Adipocyte (in vitro differentiated cells): ENCODE data around the gene RABEP1.
A peak's percentile ranks its signal among the peaks of the same experiment; 100 is the strongest.

ENCODE experiments used
- DNase-seq: peaks from one replicate; pipeline ENCODE4 v3.0.0-alpha.2; 2015; ENCODE audit warnings: low read depth
- H3K27me3 ChIP-seq: replicated peaks from 2 replicates; pipeline ENCODE4 v1.7.0; 2013; ENCODE audit warnings: mild to moderate bottlenecking, low read length, moderate library complexity; ENCODE audit not compliant: control insufficient read depth, insufficient read depth
- H3K36me3 ChIP-seq: 2 replicates; pipeline ENCODE4 v1.7.0; 2013; ENCODE audit warnings: low read length, mild to moderate bottlenecking, moderate library complexity; ENCODE audit not compliant: control insufficient read depth, insufficient read depth, severe bottlenecking
- H3K4me1 ChIP-seq: 2 replicates; pipeline ENCODE4 v1.7.0; 2013; ENCODE audit warnings: mild to moderate bottlenecking, low read length, moderate library complexity; ENCODE audit not compliant: control insufficient read depth, insufficient read depth
- H3K4me3 ChIP-seq: 2 replicates; pipeline ENCODE4 v1.7.0; 2013; ENCODE audit warnings: mild to moderate bottlenecking, low read length, moderate library complexity
- H3K9ac ChIP-seq: 2 replicates; pipeline ENCODE4 v1.7.0; 2013; ENCODE audit warnings: mild to moderate bottlenecking, low read length, moderate library complexity
- H3K9me3 ChIP-seq: 2 replicates; pipeline ENCODE4 v1.7.0; 2013; ENCODE audit warnings: mild to moderate bottlenecking, low read length, moderate library complexity; ENCODE audit not compliant: control insufficient read depth

The RABEP1 gene

DNA sequence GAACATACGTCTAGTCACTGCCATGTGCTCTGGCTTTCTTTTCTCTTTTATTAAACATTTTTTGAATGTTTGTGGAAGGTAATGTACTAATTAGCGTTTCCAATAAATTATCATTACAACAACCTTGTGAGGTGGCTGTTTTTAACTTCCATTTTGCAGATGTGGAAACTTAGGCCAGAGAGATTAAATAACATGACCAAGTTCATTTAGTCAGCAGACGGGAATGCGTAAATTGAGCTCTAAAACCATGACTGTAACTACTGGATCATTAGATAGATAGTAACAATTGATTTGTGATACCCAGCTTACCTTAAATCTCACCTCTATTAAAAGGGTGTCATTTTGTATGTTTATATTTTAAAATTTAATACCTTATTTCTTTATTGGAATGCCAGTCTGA lies 49.4 kb downstream of the RABEP1 start:
- Histone ChIP-seq H3K9me3 (no peaks in the 10 kb centered on the region), H3K4me3 (no peak overlapping the region), H3K4me1 (peaks cover 7% of the 10 kb centered on the region), H3K9ac (no peak overlapping the region), H3K36me3 (peaks cover 31% of the 10 kb centered on the region), H3K27me3 (no peaks in the 10 kb centered on the region)
- DNase-seq = no peak

- no peak for DNase-seq
- Histone ChIP-seq H3K4me1 (no peaks in the 10 kb centered on the region), H3K27me3 (no peaks in the 10 kb centered on the region), H3K9ac (no peak overlapping the region), H3K36me3 (peaks cover 32% of the 10 kb centered on the region), H3K9me3 (no peaks in the 10 kb centered on the region), H3K4me3 (no peak overlapping the region)
Observed at GRCh38 chr17:5344914-5345313, 62.8 kb downstream of the RABEP1 start.

DNA sequence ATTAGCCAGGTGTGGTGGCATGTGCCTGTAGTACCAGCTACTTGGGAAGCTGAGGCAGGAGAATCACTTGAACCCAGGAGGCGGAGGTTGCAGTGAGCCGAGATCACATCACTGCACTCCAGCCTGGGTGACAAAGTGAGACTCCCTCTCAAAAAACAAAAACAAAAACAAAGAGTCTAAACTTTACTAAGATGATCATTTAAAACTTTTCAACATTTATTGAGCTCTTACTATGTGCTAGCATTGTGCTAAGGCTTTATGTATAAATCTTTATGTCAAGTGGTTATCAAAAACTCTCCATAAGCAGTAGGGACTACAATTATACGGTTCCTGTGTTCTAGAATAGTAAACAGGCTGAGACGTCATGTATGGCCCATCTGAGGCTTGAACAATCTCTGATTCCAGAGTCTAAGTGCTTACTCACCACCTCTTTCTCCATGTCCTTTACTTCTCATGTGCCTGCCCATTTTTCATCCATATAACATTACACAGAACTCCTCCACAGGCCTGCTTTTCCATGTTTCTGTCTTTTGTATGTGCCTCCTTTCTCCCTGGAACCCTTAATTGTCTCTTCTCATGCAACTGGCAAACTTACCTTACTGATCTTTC lies 70.7 kb downstream of the RABEP1 start:
- no peak for DNase-seq
- Histone ChIP-seq H3K9ac (no peak overlapping the region), H3K4me1 (peaks cover 28% of the 10 kb centered on the region), H3K4me3 (no peak overlapping the region), H3K36me3 (peaks cover 52% of the 10 kb centered on the region), H3K27me3 (no peaks in the 10 kb centered on the region), H3K9me3 (no peaks in the 10 kb centered on the region)

DNA sequence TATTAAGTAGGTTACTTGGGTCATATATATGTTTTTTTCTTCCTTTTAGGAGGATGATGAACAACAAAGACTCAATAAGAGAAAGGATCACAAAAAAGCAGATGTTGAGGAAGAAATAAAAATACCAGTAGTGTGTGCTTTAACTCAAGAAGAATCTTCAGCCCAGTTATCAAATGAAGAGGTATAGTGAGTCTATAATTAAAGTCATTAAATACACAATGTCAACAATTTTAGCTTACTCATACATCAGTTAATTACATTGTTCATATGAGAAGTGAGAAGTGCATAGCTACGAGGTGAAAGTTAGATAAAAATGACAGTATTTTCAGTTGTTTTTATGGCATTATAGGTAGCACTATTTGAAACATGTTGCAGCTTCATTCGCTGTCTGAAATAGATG lies 72.2 kb downstream of the RABEP1 start:
- Histone ChIP-seq H3K36me3 (peaks cover 48% of the 10 kb centered on the region), H3K4me1 (peaks cover 28% of the 10 kb centered on the region), H3K27me3 (no peaks in the 10 kb centered on the region), H3K4me3 (no peak overlapping the region), H3K9ac (no peak overlapping the region), H3K9me3 (no peaks in the 10 kb centered on the region)
- no peak for DNase-seq

- Histone ChIP-seq H3K4me3 (peak overlapping the region; percentile 70), H3K4me1 (peaks cover 28% of the 10 kb centered on the region), H3K9ac (peak overlapping the region; percentile 81), H3K9me3 (no peaks in the 10 kb centered on the region), H3K27me3 (no peaks in the 10 kb centered on the region), H3K36me3 (peaks cover 52% of the 10 kb centered on the region)
- DNase-seq = no peak
Observed at GRCh38 chr17:5354886-5355415, 72.9 kb downstream of the RABEP1 start.

DNA sequence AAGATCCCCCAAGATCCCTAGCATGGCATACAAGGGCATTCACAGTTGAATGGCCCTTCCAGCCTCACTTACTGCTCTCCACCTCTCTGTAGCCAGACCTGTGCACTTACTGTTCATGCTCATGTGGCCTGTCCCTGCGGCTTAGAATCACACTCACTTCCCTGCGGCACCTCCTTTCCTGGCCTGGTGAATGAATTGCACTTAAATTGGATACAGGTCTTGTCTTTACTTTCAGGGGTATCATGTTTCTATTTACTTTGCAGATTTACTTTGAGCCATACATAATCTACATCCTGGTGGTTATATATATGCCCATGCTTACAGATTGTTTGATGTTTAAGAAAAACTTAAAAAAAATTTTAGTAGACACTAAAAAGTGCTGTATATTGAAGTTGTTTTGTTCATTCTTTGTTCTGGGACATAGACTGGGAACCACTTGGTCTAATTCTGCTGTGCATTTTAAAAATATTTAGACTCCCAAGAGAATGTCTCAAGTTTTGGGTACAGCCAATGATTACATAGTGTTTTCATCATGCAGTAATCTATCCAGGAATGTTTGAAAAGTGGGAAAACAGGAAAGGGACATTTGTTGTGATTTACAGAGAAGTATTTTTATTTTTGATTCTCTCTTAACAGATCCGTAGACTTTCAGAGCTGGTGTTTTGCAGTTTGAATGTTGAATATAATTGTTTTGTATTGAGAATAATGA lies 73.5 kb downstream of the RABEP1 start:
- H3K9me3 ChIP-seq = no peaks in the 10 kb centered on the region
- H3K4me1 ChIP-seq = peaks cover 28% of the 10 kb centered on the region
- H3K4me3 ChIP-seq = peak overlapping the region; percentile 70
- peak; percentile 70 for DNase-seq
- H3K36me3 ChIP-seq = peaks cover 52% of the 10 kb centered on the region
- H3K9ac ChIP-seq = peak overlapping the region; percentile 81
- no peaks in the 10 kb centered on the region for H3K27me3 ChIP-seq

DNA sequence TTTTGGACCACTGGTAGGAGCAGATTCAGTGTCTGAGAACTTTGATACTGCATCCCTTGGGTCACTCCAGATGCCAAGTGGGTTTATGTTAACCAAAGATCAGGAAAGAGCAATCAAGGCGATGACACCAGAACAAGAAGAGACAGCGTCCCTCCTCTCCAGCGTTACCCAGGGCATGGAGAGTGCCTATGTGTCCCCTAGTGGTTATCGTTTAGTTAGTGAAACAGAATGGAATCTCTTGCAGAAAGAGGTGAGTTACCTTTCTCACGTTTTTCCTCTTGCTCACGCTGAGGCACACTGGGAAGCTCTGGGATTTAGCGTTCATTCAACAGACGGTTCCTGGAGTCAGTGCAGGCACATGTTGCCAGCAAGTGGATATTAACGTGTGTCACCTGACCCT lies 79.3 kb downstream of the RABEP1 start:
- no peaks in the 10 kb centered on the region for H3K27me3 ChIP-seq
- H3K36me3 ChIP-seq = peaks cover 56% of the 10 kb centered on the region
- no peak for DNase-seq
- no peaks in the 10 kb centered on the region for H3K9me3 ChIP-seq
- no peak overlapping the region for H3K9ac ChIP-seq
- H3K4me1 ChIP-seq = peaks cover 22% of the 10 kb centered on the region
- no peak overlapping the region for H3K4me3 ChIP-seq

GRCh38 chr17:5362162-5362811 lies 80.2 kb downstream of the RABEP1 start:
- Histone ChIP-seq H3K9ac (no peak overlapping the region), H3K27me3 (no peaks in the 10 kb centered on the region), H3K36me3 (peaks cover 58% of the 10 kb centered on the region), H3K4me1 (peaks cover 22% of the 10 kb centered on the region), H3K4me3 (no peak overlapping the region), H3K9me3 (no peaks in the 10 kb centered on the region)
- DNase-seq = no peak

- Histone ChIP-seq H3K9ac (no peak overlapping the region), H3K27me3 (no peaks in the 10 kb centered on the region), H3K9me3 (no peaks in the 10 kb centered on the region), H3K4me1 (peaks cover 22% of the 10 kb centered on the region), H3K36me3 (peaks cover 67% of the 10 kb centered on the region), H3K4me3 (no peak overlapping the region)
- DNase-seq = peak; percentile 81
Observed at GRCh38 chr17:5364156-5364555, 82.1 kb downstream of the RABEP1 start.

- Histone ChIP-seq H3K36me3 (peaks cover 67% of the 10 kb centered on the region), H3K4me3 (no peak overlapping the region), H3K4me1 (peaks cover 22% of the 10 kb centered on the region), H3K27me3 (no peaks in the 10 kb centered on the region), H3K9ac (no peak overlapping the region), H3K9me3 (no peaks in the 10 kb centered on the region)
- DNase-seq = no peak
Observed at GRCh38 chr17:5364696-5365095, 82.6 kb downstream of the RABEP1 start.

DNA sequence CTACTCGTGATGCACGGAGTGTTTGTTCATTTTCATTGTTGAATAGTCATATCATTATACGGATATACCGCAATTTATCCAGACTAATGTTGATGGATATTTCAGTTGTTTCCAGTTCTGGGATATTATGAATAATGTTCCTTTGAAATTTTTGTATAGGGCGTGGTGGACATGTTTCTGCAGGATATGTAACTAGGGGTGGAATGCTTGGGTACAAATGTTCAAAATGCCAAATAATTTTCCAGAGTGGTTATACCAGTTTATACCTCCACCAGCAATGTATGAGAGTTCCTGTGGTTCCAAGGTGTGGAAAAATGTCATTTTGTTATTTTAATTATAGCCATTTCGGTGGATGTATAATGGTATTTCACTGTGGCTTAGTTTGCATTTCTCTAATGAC lies 83.7 kb downstream of the RABEP1 start:
- peaks cover 22% of the 10 kb centered on the region for H3K4me1 ChIP-seq
- DNase-seq = no peak
- no peak overlapping the region for H3K4me3 ChIP-seq
- peaks cover 68% of the 10 kb centered on the region for H3K36me3 ChIP-seq
- H3K9ac ChIP-seq = no peak overlapping the region
- H3K9me3 ChIP-seq = no peaks in the 10 kb centered on the region
- H3K27me3 ChIP-seq = no peaks in the 10 kb centered on the region
